HG02642 (cell line): ENCODE results near the gene EFCAB6.

Experiments
- ATAC-seq: cut with Tn5 transposase; IDR thresholded peaks from one replicate; pipeline ENCODE4 v1.9.1; 2021; ENCODE audit warnings: mild to moderate bottlenecking; ENCODE audit not compliant: unreplicated experiment, poor library complexity

EFCAB6 gene

GRCh38 chr22:43726964-43727543, 85.1 kb downstream of the EFCAB6 start:
- ATAC-seq, result no peak

DNA sequence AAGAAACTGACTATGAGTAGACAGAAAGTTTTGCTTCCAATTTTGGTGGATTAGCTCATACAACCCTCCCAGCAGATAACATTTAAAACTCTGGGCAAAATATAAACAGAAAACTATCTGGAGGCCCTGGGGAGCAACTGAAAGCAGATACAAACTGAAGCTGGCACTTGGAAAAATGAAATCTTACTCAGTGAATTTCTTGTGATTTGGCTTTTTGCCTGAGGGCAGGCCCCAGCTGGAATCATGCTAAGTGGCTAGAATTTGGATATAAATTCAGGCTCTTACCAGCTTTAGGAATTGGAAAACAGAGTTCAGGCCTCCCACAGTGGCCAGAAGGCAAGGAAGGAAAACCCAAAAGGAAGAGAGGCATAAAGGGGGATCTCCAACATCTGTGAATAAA, 85.8 kb downstream of the EFCAB6 start:
- ATAC-seq, result no peak

GRCh38 chr22:43723816-43724215, 88.3 kb downstream of the EFCAB6 start:
- ATAC-seq, result no peak

DNA sequence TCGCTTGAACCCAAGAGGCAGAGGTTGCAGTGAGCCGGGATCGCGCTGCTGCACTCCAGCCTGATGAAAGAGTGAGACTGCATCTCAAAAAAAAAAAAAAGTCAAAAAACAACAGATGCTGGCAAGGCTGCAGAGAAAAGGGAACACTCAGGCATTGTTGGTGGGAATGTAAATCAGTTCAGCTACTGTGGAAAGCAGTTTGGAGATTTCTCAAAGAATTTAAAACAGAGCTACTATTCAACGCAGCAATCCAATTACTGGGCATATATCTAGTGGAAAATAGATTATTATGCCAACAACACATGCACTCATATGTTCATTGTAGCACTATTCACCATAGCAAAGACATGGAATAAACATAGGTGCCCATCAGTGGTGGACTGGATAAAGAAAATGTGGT, 89.7 kb downstream of the EFCAB6 start:
- no peak for ATAC-seq

- ATAC-seq, result no peak
These were observed 91.4 kb downstream of the EFCAB6 start for GRCh38 chr22:43720716-43721115.

- ATAC-seq, result no peak
These were observed 98.0 kb downstream of the EFCAB6 start for GRCh38 chr22:43714104-43714503.

- ATAC-seq, result no peak
These were observed 100.4 kb downstream of the EFCAB6 start for GRCh38 chr22:43711681-43712080.

DNA sequence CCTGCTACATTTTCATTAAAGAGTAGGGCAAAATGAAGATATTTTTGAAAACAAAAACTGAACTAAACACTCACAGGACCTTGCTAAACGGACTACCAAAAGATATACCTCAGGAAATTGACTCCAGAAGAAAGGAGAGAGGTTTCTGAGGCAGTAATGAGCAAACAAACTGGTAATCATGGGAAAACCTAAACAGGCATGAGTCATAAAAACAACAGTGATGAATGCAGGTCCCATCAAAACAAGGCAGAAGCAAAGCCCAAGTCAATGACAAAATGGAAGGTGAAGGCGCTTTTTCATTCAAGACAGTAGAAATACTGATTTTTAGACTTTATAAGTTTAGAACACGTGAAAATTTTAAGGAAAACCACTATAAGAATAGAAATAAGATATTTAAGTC, 104.5 kb downstream of the EFCAB6 start:
- ATAC-seq, result no peak

GRCh38 chr22:43706571-43707328, 105.4 kb downstream of the EFCAB6 start:
- no peak for ATAC-seq

- ATAC-seq, result no peak
These were observed 106.0 kb downstream of the EFCAB6 start for GRCh38 chr22:43706151-43706550.

DNA sequence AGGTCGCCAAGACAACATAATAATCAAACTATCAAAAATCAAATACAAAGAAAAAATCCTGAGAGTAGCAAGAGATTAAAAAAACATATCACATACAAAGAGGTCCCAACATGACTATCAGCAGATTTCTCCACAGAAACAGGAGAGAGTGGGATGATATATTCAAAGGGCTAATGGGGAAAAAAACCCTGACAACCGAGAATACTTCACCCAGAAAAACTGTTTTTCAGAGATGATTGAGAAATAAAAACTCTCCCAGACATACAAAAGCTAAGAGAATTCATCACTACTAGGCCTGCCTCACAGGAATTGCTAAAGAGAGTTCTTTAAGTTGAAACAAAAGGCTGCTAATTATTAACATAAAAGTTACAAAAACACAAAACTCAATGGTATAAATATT, 108.1 kb downstream of the EFCAB6 start:
- ATAC-seq, result no peak

- no peak for ATAC-seq
These were observed 113.7 kb downstream of the EFCAB6 start for GRCh38 chr22:43698403-43698802.

DNA sequence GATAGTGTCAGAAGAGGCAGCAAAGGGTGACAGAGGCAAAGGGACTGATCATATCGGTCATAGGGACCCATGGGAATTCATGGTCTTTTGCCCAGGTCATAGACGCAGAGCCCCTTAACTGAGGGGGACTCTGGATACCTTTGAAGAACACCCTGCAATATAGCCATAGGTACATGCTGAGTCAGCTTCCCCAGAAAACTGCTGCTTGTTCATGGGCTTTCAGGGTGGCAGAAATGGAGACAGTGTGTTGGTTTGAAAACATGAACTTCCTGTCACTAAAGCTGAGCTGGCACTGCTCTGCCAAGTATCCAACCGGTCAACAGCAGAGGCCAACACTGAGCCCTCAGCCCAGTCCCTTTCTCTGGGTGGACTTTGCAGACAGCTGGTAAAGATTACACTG, 114.2 kb downstream of the EFCAB6 start:
- ATAC-seq, result no peak

GRCh38 chr22:43693249-43693648, 118.9 kb downstream of the EFCAB6 start:
- ATAC-seq, result no peak

DNA sequence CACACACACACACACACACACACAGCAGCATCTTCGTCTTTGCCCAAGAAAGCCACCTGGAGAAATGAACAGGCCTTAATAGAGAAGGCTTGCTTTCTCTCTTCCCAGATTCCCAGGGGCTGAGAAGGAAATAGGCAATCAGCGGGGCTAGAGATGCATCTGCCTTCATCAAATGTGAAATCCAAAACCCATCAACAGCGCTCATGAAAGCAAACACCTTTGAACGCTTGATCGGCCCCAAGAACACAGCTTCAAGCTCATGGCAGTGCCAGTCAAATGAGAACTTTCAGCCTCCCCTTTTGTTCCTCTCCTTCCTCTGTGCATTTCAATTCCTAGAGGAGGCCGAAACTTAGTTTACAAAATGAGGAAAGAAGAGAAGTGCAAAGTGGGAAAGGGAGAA, 122.7 kb downstream of the EFCAB6 start:
- ATAC-seq, result no peak

DNA sequence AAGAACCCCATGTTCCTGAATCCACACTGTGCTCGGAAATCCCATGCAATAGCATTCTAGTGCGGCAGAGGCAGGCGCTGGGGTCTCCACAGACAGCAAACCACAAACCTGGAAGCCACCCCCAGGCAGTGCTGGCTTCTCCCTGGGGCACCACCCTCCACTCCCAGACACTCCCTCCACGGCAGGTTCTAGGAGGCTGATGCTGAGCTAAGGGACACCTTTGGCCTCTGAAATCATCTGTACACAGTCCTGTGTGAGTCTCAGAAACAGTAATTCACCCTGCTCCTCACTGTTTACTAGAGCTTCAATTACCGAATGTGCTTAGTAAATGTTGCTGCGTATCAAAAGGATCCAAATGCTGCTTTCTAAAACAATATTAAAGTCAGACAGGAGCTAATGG, 129.3 kb downstream of the EFCAB6 start:
- ATAC-seq, result no peak

DNA sequence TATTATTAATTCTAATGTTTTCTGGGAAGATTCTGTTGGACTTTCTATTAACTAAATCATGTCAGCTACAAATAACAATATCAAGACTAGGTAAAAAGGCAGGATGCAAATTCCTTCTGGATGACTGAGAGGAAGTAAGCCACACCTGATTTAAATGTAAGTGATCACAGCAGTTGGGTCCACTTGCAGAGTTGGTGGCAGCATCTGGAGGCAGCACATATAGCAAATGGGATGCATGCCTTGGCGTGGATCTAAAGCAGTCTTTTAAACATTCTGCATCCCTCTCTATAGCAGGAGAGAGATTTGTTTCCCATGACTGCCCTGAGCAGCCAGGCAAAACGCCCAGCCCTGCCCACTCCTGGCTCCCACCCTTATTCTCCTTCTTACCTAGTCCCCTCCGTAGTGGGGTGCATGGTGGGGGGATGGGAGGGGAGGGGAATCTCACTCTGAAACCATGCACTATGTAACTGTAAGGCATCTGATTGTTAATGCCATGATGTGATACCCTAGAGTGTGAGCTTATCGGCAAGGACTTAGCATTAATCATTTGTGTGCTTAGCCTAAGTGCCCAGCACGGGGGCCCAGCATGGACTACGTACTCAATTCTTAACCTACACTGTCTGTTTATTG, 130.3 kb downstream of the EFCAB6 start:
- ATAC-seq, result no peak

DNA sequence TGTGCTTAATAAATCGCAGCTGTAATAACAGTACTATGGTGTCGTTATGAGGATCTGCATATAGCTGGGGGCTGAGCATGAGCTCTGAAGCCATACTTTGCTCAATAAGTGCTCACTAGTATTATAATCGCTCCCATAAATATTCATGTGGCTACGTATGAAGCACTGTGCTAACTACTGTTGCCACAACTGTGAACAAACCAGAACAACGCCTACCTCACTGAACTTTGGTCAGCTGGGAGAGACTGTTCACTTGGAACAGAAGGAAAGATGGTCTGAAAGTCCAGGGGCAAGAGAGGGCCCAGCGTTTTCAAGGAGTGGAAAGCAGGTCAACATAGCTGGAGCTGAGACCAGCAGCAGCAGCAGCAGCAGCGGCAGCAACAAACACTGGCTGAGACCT, 141.6 kb downstream of the EFCAB6 start:
- ATAC-seq, result no peak

DNA sequence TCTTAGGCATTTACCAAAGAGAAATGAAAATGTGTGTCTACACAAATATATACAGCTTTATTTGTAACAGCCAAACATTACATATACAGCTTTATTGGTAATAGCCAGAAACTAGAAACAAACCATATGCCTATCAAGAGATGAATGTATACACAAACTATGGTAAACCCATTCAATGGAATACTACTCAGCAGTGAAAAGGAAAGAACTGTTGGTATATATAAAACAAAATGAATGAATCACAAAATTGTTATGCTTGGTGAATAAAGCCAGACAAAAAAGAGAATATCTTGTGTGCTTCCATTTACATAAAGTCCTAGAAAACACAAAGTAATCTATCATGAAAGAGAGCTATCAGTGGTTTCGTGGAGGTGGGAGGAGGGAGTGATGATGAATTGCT, 142.9 kb downstream of the EFCAB6 start:
- ATAC-seq, result no peak

DNA sequence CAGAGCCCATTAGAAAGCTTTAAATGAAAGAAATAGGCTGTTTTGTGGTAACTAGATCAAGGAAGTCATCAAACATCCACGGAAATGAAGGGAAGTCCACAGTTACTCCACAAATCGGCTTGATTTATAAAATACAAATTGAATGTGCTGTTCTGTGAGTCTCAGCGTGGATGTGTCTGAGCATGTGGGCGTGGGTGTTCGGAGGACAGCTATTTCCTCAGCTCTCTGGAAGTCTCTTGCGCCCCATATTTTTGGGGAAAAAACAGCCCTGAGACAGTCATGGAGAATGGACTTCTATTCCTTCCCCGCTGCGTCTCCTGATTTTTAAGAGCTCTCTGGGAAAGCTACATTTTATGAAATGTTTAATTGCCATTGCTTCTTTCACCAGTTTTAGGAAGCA, 144.4 kb downstream of the EFCAB6 start:
- ATAC-seq, result no peak

GRCh38 chr22:43666457-43666856, 145.6 kb downstream of the EFCAB6 start:
- no peak for ATAC-seq

- no peak for ATAC-seq
These were observed 153.3 kb downstream of the EFCAB6 start for GRCh38 chr22:43658823-43659222.
